CD4-positive, alpha-beta T cell treated with Interleukin-4 for 1 hour (primary cell): ENCODE results near the gene HDC.

ENCODE experiments used
- DNase-seq, 2 donors: peaks; one replicate each; pipeline ENCODE4 v3.0.0-alpha.2; 2020 to 2022

HDC gene

GRCh38 chr15:50265620-50266019 is at the start of gene HDC:
Gene HDC (minus strand): TSS chr15:50265726. CDS start chr15:50265623, 103 bp downstream.
- no peak for DNase-seq

- DNase-seq = no peak
Observed at GRCh38 chr15:50312636-50313035, 47.1 kb upstream of the HDC start.

GRCh38 chr15:50307799-50308198 is 42.3 kb upstream of the HDC start:
- no peak for DNase-seq

- DNase-seq = no peak
Observed at GRCh38 chr15:50304836-50305235, 39.3 kb upstream of the HDC start.

GRCh38 chr15:50302581-50302980 is 37.1 kb upstream of the HDC start:
- no peak for DNase-seq

GRCh38 chr15:50298340-50298739 is 32.8 kb upstream of the HDC start:
- DNase-seq = no peak

GRCh38 chr15:50295966-50296365 is 30.4 kb upstream of the HDC start:
- DNase-seq = no peak

- no peak for DNase-seq
Observed at GRCh38 chr15:50289749-50290148, 24.2 kb upstream of the HDC start.

GRCh38 chr15:50287324-50288116 is 22.0 kb upstream of the HDC start:
- no peak for DNase-seq

GRCh38 chr15:50281427-50281826 is 15.9 kb upstream of the HDC start:
- DNase-seq = no peak

- DNase-seq = no peak
Observed at GRCh38 chr15:50280271-50280670, 14.7 kb upstream of the HDC start.

GRCh38 chr15:50278496-50278895 is 13.0 kb upstream of the HDC start:
- DNase-seq = no peak

GRCh38 chr15:50277370-50277769 is 11.8 kb upstream of the HDC start:
- DNase-seq = no peak

- no peak for DNase-seq
Observed at GRCh38 chr15:50275908-50276307, 10.4 kb upstream of the HDC start.

- no peak for DNase-seq
Observed at GRCh38 chr15:50275091-50275490, 9.6 kb upstream of the HDC start.

GRCh38 chr15:50267577-50267976 is 2.1 kb upstream of the HDC start:
- DNase-seq = no peak

- peak; percentile 50 to 52 for DNase-seq
Observed at GRCh38 chr15:50262533-50262932, 3.0 kb downstream of the HDC start.

GRCh38 chr15:50261981-50262380 is 3.5 kb downstream of the HDC start:
- DNase-seq = peak in 1 of 2 donors; percentile 8

GRCh38 chr15:50260969-50261496 is 4.5 kb downstream of the HDC start:
- no peak for DNase-seq

- no peak for DNase-seq
Observed at GRCh38 chr15:50259276-50259675, 6.2 kb downstream of the HDC start.

GRCh38 chr15:50257924-50258323 is 7.6 kb downstream of the HDC start:
- DNase-seq = no peak

- no peak for DNase-seq
Observed at GRCh38 chr15:50257332-50257731, 8.2 kb downstream of the HDC start.

GRCh38 chr15:50256188-50257041 is 9.1 kb downstream of the HDC start:
- DNase-seq = no peak

- DNase-seq = no peak
Observed at GRCh38 chr15:50252556-50252955, 13.0 kb downstream of the HDC start.
